GM12801 (cell line): ENCODE data around the gene PRDM11.

Experiments used
- CTCF ChIP-seq: IDR thresholded peaks from one replicate; pipeline ENCODE4 v1.5.1; 2011; ENCODE audit warnings: control low read depth; ENCODE audit not compliant: insufficient read length; ENCODE audit errors: extremely low read depth

The PRDM11 gene

DNA sequence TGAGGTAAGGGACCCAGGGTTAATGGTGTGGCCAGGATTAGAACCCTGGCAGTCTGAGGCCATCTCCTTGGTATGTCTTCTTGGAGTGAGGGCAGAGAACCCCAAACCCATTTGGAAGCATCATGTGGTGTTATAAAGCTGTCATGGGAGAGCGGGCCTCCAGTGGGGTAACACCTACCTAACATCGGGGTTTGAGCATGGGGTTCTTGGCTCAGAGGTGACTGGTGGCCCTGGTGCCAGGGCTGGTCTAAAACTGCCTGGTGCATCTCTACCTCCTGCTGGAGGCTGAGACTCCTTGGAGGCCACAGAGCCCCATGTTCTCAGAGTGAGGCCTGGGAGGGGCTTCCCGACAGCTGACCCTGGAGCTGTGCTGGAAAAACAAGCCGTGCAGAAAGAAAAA, 4.5 kb downstream of the PRDM11 start:
- TF ChIP-seq CTCF = no peak

GRCh38 chr11:45151362-45151982, 5.0 kb downstream of the PRDM11 start:
- TF ChIP-seq CTCF = no peak

GRCh38 chr11:45152740-45153595, 6.5 kb downstream of the PRDM11 start:
- no peak for TF ChIP-seq CTCF

GRCh38 chr11:45154276-45154675, 7.8 kb downstream of the PRDM11 start:
- no peak for TF ChIP-seq CTCF

- TF ChIP-seq CTCF = no peak
These were observed 8.7 kb downstream of the PRDM11 start for GRCh38 chr11:45155058-45155551.

- TF ChIP-seq CTCF = no peak
These were observed 9.3 kb downstream of the PRDM11 start for GRCh38 chr11:45155627-45156180.

DNA sequence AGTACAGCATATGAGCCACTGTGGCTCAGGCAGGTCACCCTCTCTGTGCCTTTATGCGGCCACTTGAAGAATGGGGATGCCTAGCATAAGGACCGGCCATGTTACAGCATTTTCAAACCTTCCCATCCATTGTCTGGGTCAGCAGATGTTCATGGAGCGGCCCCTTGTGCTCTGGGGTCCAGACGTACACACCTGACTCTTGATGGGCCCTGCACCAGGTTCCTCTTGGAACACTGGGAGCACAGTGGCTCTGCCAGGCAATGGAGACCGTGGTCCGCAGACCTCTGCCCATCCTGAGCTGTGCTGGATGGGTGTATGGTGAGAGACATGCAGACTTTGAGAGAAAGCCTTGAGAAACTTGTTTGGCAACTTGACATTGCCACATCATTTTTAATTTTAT, 9.8 kb downstream of the PRDM11 start:
- no peak for TF ChIP-seq CTCF
